Measurements from ENCODE around the gene SH3GL2. TPM values are rescaled to one million over a fixed set of nuclear protein-coding genes. Genes with fewer than 3 reads are reported as not detected.

Gene SH3GL2
- total RNA-seq, 1 experiment from 2014 or later, result not detected

GRCh38 chr9:17622141-17622540 lies 43.3 kb downstream of the SH3GL2 start:
- Mint-ChIP-seq H3K36me3 (ENCODE audit: insufficient read depth, unreplicated experiment) (no peaks in the 10 kb centered on the region), H3K4me1 (ENCODE audit: insufficient read depth, unreplicated experiment) (no peaks in the 10 kb centered on the region), H3K9me3 (ENCODE audit: unreplicated experiment) (no peaks in the 10 kb centered on the region), H3K27ac (ENCODE audit: low read depth, unreplicated experiment) (no peak overlapping the region), H3K4me3 (ENCODE audit: unreplicated experiment) (no peak overlapping the region), H3K27me3 (ENCODE audit: insufficient read depth, unreplicated experiment) (peaks cover 46% of the 10 kb centered on the region)
- ChIA-PET CTCF (interaction anchor here (0.7 kb wide), 1 partner anchor 59 kb away, joined by 4 read pairs; no protein-coding TSS in a partner anchor), POLR2A (no interaction called here)
- TF ChIP-seq CTCF (IDR thresholded peaks at IDR 0.05; ENCODE audit: unreplicated experiment), result no peak
- intact Hi-C loops (cut with micrococcal nuclease), result no loop called here
- BruUV-seq (replicated peaks), result no TSS peak
- no peak for DNase-seq (ENCODE audit: unreplicated experiment)

DNA sequence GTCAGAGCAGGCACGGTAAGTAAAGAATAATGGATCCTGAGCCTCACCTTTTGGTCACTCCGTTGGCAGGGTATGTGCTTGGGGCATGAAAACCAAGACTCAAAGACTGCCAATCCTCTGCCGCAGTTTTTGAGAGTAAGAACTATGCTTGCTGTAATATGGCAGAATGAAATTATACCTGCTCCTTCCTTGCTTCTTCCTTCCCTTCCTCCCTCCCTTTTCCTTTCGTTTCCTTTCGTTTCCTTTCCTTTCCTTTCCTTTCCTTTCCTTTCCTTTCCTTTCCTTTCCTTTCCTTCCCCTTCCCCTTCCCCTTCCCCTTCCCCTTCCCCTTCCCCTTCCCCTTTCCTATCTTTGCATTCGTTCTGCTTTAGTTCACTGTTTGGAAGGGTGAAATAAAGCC lies 43.9 kb downstream of the SH3GL2 start:
- POLR2A ChIA-PET, result no interaction called here
- H3K27ac Mint-ChIP-seq (ENCODE audit: low read depth, unreplicated experiment), result no peak overlapping the region
- intact Hi-C loops (cut with micrococcal nuclease), result no loop called here
- H3K36me3 Mint-ChIP-seq (ENCODE audit: insufficient read depth, unreplicated experiment), result no peaks in the 10 kb centered on the region
- CTCF ChIA-PET, result no interaction called here
- H3K4me3 Mint-ChIP-seq (ENCODE audit: unreplicated experiment), result no peak overlapping the region
- H3K9me3 Mint-ChIP-seq (ENCODE audit: unreplicated experiment), result no peaks in the 10 kb centered on the region
- H3K4me1 Mint-ChIP-seq (ENCODE audit: insufficient read depth, unreplicated experiment), result no peaks in the 10 kb centered on the region
- H3K27me3 Mint-ChIP-seq (ENCODE audit: insufficient read depth, unreplicated experiment), result peaks cover 40% of the 10 kb centered on the region
- no peak for TF ChIP-seq CTCF (IDR thresholded peaks at IDR 0.05; ENCODE audit: unreplicated experiment)
- no peak for DNase-seq (ENCODE audit: unreplicated experiment)
- BruUV-seq (replicated peaks), result no TSS peak

DNA sequence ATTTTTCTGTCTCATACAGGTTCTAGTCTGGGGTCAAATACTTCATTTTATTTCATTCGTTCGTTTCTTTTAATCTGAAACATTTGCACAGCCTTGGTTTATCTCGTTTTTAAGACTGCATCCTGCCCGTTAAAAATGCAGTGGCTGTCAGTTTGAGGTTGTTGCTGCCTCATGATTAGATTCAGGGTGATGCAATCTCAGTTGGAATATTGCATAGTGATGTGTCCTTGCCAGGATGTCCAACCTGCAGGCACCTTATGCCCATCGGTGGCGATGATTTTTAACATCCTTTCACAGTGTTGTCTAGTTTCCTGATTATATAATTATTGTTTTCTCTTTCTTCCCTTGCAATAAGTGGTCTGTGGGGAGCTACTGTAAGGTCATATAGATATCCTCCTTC lies 45.1 kb downstream of the SH3GL2 start:
- Mint-ChIP-seq H3K27ac (ENCODE audit: low read depth, unreplicated experiment) (no peak overlapping the region), H3K4me1 (ENCODE audit: insufficient read depth, unreplicated experiment) (no peaks in the 10 kb centered on the region), H3K36me3 (ENCODE audit: insufficient read depth, unreplicated experiment) (no peaks in the 10 kb centered on the region), H3K27me3 (ENCODE audit: insufficient read depth, unreplicated experiment) (peaks cover 34% of the 10 kb centered on the region), H3K9me3 (ENCODE audit: unreplicated experiment) (no peaks in the 10 kb centered on the region), H3K4me3 (ENCODE audit: unreplicated experiment) (no peak overlapping the region)
- intact Hi-C loops (cut with micrococcal nuclease), result no loop called here
- no TSS peak for BruUV-seq (replicated peaks)
- ChIA-PET POLR2A (no interaction called here), CTCF (no interaction called here)
- no peak for TF ChIP-seq CTCF (IDR thresholded peaks at IDR 0.05; ENCODE audit: unreplicated experiment)
- DNase-seq (ENCODE audit: unreplicated experiment), result no peak

DNA sequence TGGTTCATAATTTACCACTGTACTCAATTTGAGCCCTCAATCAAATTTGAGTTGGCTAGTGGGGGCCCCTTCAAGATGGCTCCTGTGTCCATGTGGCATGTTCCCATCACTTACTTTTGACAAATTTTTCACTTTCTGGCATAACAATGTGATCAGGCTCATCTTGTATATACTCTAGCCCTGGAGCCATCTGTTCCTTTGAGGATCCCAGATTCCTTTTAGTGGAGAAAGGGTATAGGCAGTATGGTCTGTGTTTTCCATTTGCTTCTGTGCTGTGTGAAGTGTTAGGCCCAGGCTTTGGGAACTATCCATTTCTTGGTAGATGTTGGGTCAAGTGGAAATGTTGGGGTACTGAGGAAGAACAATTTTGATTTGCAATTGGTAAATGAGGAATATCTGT lies 45.7 kb downstream of the SH3GL2 start:
- CTCF ChIA-PET, result no interaction called here

More for the DNA sequence above, 45.7 kb downstream of the SH3GL2 start:
- H3K27me3 Mint-ChIP-seq (ENCODE audit: insufficient read depth, unreplicated experiment), result peaks cover 34% of the 10 kb centered on the region
- H3K4me3 Mint-ChIP-seq (ENCODE audit: unreplicated experiment), result no peak overlapping the region
- H3K9me3 Mint-ChIP-seq (ENCODE audit: unreplicated experiment), result no peaks in the 10 kb centered on the region
- TF ChIP-seq CTCF (IDR thresholded peaks at IDR 0.05; ENCODE audit: unreplicated experiment), result no peak
- POLR2A ChIA-PET, result no interaction called here
- H3K4me1 Mint-ChIP-seq (ENCODE audit: insufficient read depth, unreplicated experiment), result no peaks in the 10 kb centered on the region
- intact Hi-C loops (cut with micrococcal nuclease), result no loop called here
- H3K36me3 Mint-ChIP-seq (ENCODE audit: insufficient read depth, unreplicated experiment), result no peaks in the 10 kb centered on the region
- no peak overlapping the region for H3K27ac Mint-ChIP-seq (ENCODE audit: low read depth, unreplicated experiment)
- DNase-seq (ENCODE audit: unreplicated experiment), result no peak
- no TSS peak for BruUV-seq (replicated peaks)
